DND-41 (cell line): ENCODE results near the gene PHRF1.

Source experiments
- ATAC-seq: fragments of 200-7000 bp; cut with Tn5 transposase; 3 replicates; pipeline ENCODE4 v1.9.1; 2021; ENCODE audit warnings: low read depth; ENCODE audit not compliant: insufficient read depth
- DNase-seq: peaks from one replicate; pipeline ENCODE4 v3.0.0-alpha.2; 2020
- H2AFZ ChIP-seq: 2 replicates; pipeline ENCODE4 v1.6.0; 2012; ENCODE audit warnings: low read depth, low read length
- H3K27ac ChIP-seq: 2 replicates; pipeline ENCODE4 v1.5.1; 2012; ENCODE audit warnings: low read length, inconsistent platforms
- H3K27me3 ChIP-seq: fragments of 200-600 bp; sonication (generic); 2 replicates; pipeline ENCODE4 v1.6.0; 2012; ENCODE audit warnings: low read length, mild to moderate bottlenecking, inconsistent platforms; ENCODE audit not compliant: insufficient read depth, poor library complexity
- H3K36me3 ChIP-seq: 2 replicates; pipeline ENCODE4 v1.5.1; 2012; ENCODE audit warnings: low read length, inconsistent platforms; ENCODE audit not compliant: insufficient read depth
- H3K4me1 ChIP-seq: 2 replicates; pipeline ENCODE4 v1.5.1; 2012; ENCODE audit warnings: mild to moderate bottlenecking, low read length; ENCODE audit not compliant: insufficient read depth
- H3K4me2 ChIP-seq: 2 replicates; pipeline ENCODE4 v1.6.0; 2012; ENCODE audit warnings: mild to moderate bottlenecking, moderate library complexity, low read length, inconsistent platforms; ENCODE audit not compliant: insufficient read depth
- H3K4me3 ChIP-seq, 2 experiments: fragments of 200-600 bp in 1 of 2; shearing (Covaris generic) in 1 of 2; 2 replicates each; pipeline ENCODE4 v1.5.1; 2012 to 2016; ENCODE audit warnings: inconsistent platforms in 2 of 2, low read length in 2 of 2, mild to moderate bottlenecking in 2 of 2, low read depth in 1 of 2, moderate library complexity in 1 of 2
- H3K79me2 ChIP-seq: 2 replicates; pipeline ENCODE4 v1.6.0; 2012; ENCODE audit warnings: low read length, inconsistent platforms; ENCODE audit not compliant: insufficient read depth
- H3K9ac ChIP-seq: 2 replicates; pipeline ENCODE4 v1.6.0; 2012; ENCODE audit warnings: low read depth, mild to moderate bottlenecking, inconsistent platforms, low read length, moderate library complexity
- H3K9me3 ChIP-seq: 2 replicates; pipeline ENCODE4 v1.5.1; 2012; ENCODE audit warnings: low read length, moderate library complexity, mild to moderate bottlenecking, inconsistent platforms; ENCODE audit not compliant: insufficient read depth, severe bottlenecking
- H4K20me1 ChIP-seq: 2 replicates; pipeline ENCODE4 v1.6.0; 2012; ENCODE audit warnings: low read length; ENCODE audit not compliant: insufficient read depth
- EZH2 ChIP-seq: IDR thresholded peaks from 3 replicates; pipeline ENCODE4 v1.6.1; 2012; ENCODE audit warnings: borderline replicate concordance, low read depth, mild to moderate bottlenecking, moderate library complexity, low read length, inconsistent platforms; ENCODE audit not compliant: severe bottlenecking
- TF ChIP-seq, protein P1 (sequence below): IDR thresholded peaks from 2 replicates; pipeline ENCODE4 v1.5.1; 2012; ENCODE audit warnings: borderline replicate concordance, low read length, moderate library complexity, mild to moderate bottlenecking; ENCODE audit not compliant: poor library complexity, severe bottlenecking; ENCODE audit errors: extremely low read depth

Gene PHRF1

DNA sequence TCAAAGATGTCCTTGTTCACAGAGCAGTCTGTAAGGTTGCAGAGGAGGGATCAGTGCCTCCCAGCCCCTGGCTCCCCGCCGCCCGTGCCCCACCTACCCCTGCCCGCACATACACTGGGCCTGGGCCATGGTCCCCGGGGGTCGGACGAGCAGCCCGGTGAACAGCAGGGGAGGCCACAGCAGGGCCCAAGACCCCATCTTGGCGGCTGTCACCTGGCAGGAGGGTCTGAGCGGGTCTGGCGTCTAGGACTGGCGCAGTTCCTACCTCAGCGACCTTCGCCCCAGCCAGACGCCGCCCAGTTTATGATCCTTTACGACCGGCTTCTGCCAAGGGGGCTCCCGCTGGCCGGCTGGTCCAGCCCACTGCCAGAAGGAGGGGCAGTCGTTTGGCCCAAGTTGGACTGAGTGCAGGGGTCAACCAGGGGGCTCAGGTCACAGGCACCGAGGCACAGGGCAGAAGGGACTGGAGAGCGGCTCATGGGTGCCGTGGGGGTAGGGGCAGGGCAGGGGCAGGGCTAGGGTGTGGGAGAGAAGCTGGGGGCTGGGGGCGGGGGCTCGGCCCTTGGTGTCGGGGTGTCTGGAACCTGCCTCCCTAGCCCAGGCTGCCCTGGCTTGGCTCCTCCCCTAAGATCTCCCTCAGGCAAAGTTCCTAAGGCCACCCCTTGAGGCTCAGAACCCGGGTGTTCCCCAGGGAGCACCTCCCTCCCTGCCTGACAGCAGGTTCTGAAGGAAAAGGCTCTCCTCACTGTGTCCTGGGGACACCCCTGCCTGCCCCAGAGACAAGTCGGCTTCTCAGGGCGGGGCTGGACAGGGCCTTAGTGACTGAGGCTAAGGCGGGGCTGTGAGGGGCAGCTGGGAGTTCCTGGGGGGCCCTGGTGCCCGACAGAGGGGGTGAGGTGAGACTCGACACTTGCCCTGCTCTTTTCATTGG lies 48.7 kb downstream of the PHRF1 start, which contains the start of gene CDHR5:
Gene CDHR5 (minus strand): TSS at position 251 of the 931 bp plus-strand sequence. CDS start 53 bp downstream, at position 198.
- Histone ChIP-seq H4K20me1 (no peaks in the 10 kb centered on the region; the same call in 1 of the 2 replicates), H3K4me3 (no peak within 1 kb of the TSS), H3K4me1 (no peaks in the 10 kb centered on the region), H2AFZ (no peak within 1 kb of the TSS), H3K27me3 (no peaks in the 10 kb centered on the region), H3K27ac (no peak within 1 kb of the TSS), H3K9ac (no peak within 1 kb of the TSS), H3K36me3 (peaks cover 7% of the 10 kb centered on the region; the same call in 1 of the 2 replicates), H3K79me2 (no peaks in the 10 kb centered on the region), H3K4me2 (no peak within 1 kb of the TSS), H3K9me3 (no peaks in the 10 kb centered on the region)
- TF ChIP-seq, protein P1, sequence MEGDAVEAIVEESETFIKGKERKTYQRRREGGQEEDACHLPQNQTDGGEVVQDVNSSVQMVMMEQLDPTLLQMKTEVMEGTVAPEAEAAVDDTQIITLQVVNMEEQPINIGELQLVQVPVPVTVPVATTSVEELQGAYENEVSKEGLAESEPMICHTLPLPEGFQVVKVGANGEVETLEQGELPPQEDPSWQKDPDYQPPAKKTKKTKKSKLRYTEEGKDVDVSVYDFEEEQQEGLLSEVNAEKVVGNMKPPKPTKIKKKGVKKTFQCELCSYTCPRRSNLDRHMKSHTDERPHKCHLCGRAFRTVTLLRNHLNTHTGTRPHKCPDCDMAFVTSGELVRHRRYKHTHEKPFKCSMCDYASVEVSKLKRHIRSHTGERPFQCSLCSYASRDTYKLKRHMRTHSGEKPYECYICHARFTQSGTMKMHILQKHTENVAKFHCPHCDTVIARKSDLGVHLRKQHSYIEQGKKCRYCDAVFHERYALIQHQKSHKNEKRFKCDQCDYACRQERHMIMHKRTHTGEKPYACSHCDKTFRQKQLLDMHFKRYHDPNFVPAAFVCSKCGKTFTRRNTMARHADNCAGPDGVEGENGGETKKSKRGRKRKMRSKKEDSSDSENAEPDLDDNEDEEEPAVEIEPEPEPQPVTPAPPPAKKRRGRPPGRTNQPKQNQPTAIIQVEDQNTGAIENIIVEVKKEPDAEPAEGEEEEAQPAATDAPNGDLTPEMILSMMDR = no peak
- TF ChIP-seq EZH2 = no peak
- ATAC-seq (no peak), DNase-seq (no peak)

DNA sequence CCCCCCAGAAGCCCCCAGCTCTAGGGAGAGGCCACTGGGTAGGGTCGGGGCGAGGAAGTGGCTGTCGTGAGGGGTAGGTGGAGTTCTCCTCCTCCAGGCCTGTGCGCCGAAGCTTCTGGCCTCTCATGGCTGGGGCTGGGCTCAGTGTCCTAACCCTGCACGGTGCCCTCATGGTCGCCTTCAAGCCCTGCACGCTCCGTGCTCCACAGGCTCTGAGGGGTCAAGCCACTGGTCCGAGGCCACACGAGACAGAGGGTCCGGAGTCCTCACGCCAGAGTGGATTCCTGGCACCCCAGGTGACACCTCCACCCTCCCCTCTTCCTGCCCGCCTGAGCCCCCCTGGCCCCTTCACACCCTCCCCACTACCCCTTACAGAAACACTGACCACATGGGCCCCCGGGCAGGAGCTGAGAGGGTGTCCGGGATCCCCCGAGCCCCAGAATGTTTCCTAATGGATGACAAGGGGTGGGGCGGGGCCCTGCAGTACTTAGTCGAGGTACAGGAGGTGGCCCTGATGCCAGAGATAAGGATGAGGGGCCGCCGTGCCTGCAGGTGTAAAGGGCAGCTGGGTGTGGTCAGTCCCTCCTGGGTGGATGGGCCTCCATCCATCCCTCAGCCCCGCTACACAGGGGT lies 49.5 kb downstream of the PHRF1 start:
- Histone ChIP-seq H3K4me2 (no peak overlapping the region), H3K27me3 (no peaks in the 10 kb centered on the region), H3K4me3 (no peak overlapping the region), H3K36me3 (peaks cover 7% of the 10 kb centered on the region; the same call in 1 of the 2 replicates), H3K9me3 (no peaks in the 10 kb centered on the region), H3K4me1 (no peaks in the 10 kb centered on the region), H3K79me2 (no peaks in the 10 kb centered on the region), H2AFZ (no peak overlapping the region), H3K9ac (no peak overlapping the region), H4K20me1 (no peaks in the 10 kb centered on the region), H3K27ac (no peak overlapping the region)
- TF ChIP-seq, protein P1 = no peak
- TF ChIP-seq EZH2 = no peak
- ATAC-seq (no peak; the same call in 2 of the 3 replicates), DNase-seq (no peak)

DNA sequence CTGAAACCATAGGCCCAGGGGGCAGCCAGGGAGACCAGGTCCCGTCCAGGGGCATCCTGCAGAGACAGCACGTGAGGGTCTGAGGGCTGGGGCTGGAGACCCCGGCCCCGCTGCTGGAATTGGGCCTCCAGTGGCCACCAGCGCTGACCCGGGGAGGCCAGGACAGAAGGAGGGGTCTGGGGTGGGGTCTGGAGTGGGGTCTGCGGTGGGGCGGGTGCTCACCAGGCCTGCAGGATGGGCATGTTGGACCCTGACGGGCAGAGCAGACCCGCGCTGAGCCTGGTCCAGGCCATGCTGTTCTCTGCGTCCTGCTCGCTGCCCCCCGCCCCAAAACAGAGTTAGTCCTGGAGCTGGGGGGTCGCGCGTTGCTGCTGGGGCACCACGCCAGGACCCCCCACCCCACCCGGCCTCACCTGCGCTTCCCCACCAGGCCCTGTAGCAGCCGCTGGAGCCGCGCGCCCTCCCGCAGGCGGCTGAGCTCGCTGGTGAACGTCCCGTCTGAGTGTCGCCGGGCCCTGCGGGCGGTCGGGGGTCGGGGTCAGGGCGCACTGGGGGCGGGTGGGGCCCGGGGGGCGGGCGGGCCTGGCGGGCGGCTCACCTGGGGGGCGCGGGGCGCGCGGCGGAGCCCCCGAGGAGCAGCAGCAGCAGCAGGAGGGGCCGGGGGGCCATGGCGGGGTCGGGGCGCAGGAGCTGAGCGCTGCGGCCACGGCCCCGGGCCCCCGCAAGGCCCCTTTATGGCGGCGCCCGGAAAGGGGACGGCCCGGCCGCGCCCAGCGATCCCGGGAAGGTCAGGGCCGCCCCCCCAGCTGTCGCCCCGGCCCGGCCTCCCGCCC lies 50.4 kb downstream of the PHRF1 start, which contains the start of gene SCT:
Gene SCT (minus strand): TSS at position 707 of the 833 bp plus-strand sequence. CDS start 38 bp downstream, at position 669.
- Histone ChIP-seq H3K4me2 (no peak within 1 kb of the TSS), H3K27me3 (no peaks in the 10 kb centered on the region), H4K20me1 (no peaks in the 10 kb centered on the region), H3K4me1 (no peaks in the 10 kb centered on the region), H3K9me3 (no peaks in the 10 kb centered on the region), H3K79me2 (no peaks in the 10 kb centered on the region), H2AFZ (no peak within 1 kb of the TSS), H3K36me3 (peaks cover 7% of the 10 kb centered on the region; the same call in 1 of the 2 replicates), H3K4me3 (no peak within 1 kb of the TSS), H3K9ac (no peak within 1 kb of the TSS), H3K27ac (no peak within 1 kb of the TSS)
- ATAC-seq (no peak), DNase-seq (no peak)
- TF ChIP-seq, protein P1 = no peak
- TF ChIP-seq EZH2 = no peak
